Measurements from ENCODE around the gene CYP2E1.
"Not testable (repeated sequence)": the region's sequence is repeated elsewhere in the genome, so short reads cannot be mapped to it uniquely, and the experiment has no call there.

The CYP2E1 gene

DNA sequence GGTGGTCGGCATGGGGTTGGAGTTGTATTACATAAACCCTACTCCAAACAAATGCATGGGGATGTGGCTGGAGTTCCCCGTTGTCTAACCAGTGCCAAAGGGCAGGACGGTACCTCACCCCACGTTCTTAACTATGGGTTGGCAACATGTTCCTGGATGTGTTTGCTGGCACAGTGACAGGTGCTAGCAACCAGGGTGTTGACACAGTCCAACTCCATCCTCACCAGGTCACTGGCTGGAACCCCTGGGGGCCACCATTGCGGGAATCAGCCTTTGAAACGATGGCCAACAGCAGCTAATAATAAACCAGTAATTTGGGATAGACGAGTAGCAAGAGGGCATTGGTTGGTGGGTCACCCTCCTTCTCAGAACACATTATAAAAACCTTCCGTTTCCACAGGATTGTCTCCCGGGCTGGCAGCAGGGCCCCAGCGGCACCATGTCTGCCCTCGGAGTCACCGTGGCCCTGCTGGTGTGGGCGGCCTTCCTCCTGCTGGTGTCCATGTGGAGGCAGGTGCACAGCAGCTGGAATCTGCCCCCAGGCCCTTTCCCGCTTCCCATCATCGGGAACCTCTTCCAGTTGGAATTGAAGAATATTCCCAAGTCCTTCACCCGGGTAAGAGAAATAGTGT, at the start of gene CYP2E1:
Gene CYP2E1, plus strand, starts transcription at position 407 of the 632 bp plus-strand sequence. Its CDS starts 33 bp downstream, at position 440.
- no peak for TF ChIP-seq ZFX (IDR thresholded peaks at IDR 0.05; ENCODE audit: borderline replicate concordance)

DNA sequence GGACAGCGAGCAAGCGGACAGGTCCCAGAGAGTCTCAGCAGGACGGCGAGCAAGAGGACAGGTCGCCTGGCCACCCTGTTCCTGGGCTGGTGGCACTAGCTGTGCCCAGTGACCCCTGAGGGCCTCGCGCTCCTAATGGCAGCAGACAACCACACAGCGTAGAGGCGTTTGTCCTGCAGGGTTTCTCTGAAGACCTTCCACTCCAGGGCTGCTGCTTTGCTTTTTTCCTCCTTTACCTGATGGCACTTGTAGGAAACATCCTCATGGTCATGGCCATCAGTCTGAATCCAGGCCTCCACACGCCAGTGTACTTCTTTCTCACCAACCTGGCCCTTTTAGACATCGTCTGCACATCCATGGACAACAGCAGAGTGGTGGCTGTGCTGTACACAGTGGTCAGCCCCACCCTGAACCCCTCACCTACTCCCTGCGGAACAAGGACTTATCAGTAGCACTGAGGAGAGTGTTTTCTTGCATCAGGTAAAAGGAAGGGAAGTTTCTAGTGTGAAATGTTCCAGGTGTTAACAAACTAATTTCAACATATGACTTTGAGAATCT, 46.0 kb upstream of the CYP2E1 start:
- H3K27ac ChIP-seq: no peak overlapping the region

More for the DNA sequence above, at the start of gene CYP2E1:
- no peak within 1 kb of the TSS for H3K27ac ChIP-seq

DNA sequence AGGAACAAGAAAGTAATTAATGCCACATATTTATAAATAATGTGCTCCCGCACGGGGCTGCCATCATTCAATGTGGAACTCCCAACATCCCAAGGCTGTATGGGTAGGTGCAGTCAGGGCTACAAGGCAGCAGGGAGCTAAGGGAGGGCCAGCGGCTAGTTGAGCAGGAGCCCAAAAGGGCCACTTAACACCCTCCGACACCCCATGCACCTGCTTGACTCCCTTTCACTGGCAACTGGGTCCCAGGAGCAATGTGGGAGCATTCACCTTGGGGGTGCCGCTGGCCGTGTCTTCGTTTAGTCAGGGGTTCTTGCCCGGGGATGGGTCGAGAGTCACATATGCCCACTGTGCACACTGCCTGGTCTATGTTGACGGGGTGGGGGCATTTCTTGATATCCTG, 45.5 kb upstream of the CYP2E1 start:
- TF ChIP-seq, protein P1, sequence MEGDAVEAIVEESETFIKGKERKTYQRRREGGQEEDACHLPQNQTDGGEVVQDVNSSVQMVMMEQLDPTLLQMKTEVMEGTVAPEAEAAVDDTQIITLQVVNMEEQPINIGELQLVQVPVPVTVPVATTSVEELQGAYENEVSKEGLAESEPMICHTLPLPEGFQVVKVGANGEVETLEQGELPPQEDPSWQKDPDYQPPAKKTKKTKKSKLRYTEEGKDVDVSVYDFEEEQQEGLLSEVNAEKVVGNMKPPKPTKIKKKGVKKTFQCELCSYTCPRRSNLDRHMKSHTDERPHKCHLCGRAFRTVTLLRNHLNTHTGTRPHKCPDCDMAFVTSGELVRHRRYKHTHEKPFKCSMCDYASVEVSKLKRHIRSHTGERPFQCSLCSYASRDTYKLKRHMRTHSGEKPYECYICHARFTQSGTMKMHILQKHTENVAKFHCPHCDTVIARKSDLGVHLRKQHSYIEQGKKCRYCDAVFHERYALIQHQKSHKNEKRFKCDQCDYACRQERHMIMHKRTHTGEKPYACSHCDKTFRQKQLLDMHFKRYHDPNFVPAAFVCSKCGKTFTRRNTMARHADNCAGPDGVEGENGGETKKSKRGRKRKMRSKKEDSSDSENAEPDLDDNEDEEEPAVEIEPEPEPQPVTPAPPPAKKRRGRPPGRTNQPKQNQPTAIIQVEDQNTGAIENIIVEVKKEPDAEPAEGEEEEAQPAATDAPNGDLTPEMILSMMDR (IDR thresholded peaks at IDR 0.05): no peak
- no peak for TF ChIP-seq ZFX (IDR thresholded peaks at IDR 0.05; ENCODE audit: borderline replicate concordance)

More for the DNA sequence above, 46.0 kb upstream of the CYP2E1 start:
- TF ChIP-seq, protein P1 (IDR thresholded peaks at IDR 0.05): no peak
- TF ChIP-seq ZFX (IDR thresholded peaks at IDR 0.05; ENCODE audit: borderline replicate concordance): no peak

DNA sequence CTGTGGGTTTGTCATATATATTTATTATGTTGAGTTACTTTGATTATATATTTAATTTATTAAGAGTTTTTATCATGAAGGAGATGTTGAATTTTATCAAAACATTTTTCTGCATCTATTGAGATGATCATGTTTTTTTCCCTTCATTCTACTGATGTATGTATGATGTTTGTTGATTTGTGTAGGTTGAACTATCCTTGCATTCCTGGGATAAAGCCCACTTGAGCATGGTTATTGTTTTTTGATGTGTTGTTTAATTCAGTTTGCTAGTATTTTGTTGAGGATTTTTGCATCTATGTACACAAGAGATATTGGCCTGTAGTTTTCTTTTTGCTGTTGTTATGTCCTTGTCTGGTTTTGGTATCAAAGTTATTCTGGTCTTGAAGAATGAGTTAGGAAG, 42.3 kb upstream of the CYP2E1 start:
- TF ChIP-seq ZFX (IDR thresholded peaks at IDR 0.05; ENCODE audit: borderline replicate concordance): no peak
- TF ChIP-seq, protein P1 (IDR thresholded peaks at IDR 0.05): no peak
- H3K27ac ChIP-seq: no peak overlapping the region

More for the DNA sequence above, 45.5 kb upstream of the CYP2E1 start:
- no peak overlapping the region for H3K27ac ChIP-seq

DNA sequence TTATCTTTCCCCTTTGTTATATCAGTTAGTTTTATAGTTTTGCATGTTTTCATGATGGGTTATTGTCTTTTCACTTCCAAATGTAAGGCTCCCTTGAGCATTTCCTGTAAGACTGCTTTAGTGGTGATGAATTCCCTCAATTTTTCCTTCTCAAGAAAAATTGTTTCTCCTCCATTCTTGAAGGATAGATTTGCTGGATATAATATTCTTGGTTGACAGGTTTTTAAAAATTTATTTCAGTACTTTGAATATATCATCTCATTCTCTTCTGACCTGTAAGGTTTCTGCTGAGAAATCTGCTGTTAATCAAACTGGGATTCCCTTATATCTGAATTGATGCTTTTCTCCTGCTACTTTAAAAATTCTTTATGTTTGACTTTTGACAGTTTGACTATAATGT, 40.1 kb upstream of the CYP2E1 start:
- no peak overlapping the region for H3K27ac ChIP-seq
- no peak for TF ChIP-seq ZFX (IDR thresholded peaks at IDR 0.05; ENCODE audit: borderline replicate concordance)
- TF ChIP-seq, protein P1 (IDR thresholded peaks at IDR 0.05): no peak

DNA sequence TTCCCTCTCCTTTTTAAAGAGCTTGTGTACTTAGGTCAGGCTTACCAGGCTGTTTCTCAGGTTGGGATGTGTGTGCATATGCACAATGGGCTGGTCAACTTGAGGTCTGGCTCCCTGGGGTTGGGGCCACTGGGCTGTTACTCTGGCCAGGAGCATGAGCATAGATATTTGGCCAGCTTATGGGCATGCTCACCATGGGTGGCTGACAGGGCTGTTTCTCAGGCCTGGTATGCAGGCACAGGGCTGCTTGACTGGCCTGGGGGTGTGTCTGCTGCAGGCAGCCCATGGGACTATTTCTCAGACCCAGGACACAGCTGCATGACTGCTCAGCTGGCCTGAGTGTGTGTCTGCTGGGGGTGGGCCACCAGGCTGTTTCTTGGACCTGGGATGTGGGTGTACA, 38.8 kb upstream of the CYP2E1 start:
- no peak for TF ChIP-seq ZFX (IDR thresholded peaks at IDR 0.05; ENCODE audit: borderline replicate concordance)
- TF ChIP-seq, protein P1 (IDR thresholded peaks at IDR 0.05): no peak
- H3K27ac ChIP-seq: no peak overlapping the region

DNA sequence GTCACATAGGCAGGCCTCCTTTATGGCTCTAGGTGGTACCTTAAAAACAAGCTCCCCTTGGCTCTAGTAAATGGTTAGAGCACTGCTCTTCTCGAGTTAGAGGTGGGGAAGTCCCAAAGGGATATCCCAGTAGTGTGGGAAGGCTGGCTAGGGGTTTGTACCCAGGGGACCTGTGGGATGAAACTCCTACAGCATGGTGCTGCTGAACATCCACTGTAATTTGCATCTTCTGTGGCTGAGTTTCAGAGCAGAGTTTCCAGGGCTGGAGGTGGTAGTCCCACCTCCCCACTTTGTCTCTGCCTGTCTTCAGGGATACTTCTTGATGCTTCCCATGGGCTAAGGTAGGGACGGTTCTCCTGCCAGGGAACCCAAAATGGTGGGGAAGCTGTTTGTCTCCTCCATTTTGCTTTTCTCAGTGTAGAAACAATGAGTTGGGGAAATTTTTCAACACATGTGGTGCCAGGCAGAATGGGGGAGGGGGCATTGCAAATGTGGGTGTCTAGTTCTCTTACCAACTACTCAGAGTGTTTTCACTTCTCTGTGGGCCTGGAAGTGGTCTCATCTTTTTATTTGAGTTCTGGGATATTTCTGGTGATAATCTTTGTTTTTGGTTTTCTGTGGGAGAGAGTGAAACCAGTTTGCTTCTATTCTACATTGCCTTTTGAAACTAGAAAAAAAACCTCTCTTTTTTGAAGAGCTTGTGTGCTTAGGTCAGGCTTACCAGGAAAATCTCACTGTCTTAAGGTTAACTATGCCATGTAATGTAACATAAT, 37.2 kb upstream of the CYP2E1 start:
- TF ChIP-seq, protein P1 (IDR thresholded peaks at IDR 0.05): no peak
- H3K27ac ChIP-seq: no peak overlapping the region

DNA sequence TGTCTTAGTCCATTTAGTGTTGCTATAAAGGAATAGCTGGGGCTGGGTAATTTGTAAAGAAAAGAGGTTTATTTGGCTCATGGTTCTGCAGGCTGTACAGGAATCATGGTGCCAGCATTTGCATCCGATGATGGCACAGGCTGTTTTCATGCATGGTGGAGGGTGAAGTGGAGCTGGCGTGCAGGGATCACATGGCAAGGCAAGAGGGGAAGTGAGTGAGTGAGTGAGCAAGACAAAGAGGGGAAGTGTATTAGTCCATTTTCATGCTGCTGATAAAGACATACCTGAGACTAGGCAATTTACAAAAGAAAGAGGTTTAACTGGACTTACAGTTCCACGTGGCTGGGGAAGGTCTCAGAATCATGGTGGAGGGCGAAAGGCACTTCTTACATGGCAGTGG, 33.6 kb upstream of the CYP2E1 start:
- H3K27ac ChIP-seq: not testable (repeated sequence)
